Measurements from ENCODE around the gene TEX11. TPM values are rescaled to one million over a fixed set of nuclear protein-coding genes. Genes with fewer than 3 reads are reported as not detected.

Gene TEX11
- total and polyA plus RNA-seq, 2 experiments from 2014 or later: 0.60 to 1.0 TPM

GRCh38 chrX:70500826-70501225 lies 407.7 kb downstream of the TEX11 start:
- H3K79me2 ChIP-seq (replicated peaks; ENCODE audit: insufficient read depth): no peaks in the 10 kb centered on the region
- H3K27me3 Mint-ChIP-seq (ENCODE audit: insufficient read depth, low read depth, poor library complexity): no peaks in the 10 kb centered on the region
- no peaks in the 10 kb centered on the region for H3K27me3 ChIP-seq (ENCODE audit: insufficient read depth)
- no peak overlapping the region for H3K4me3 ChIP-seq
- no peak overlapping the region for H3K27ac Mint-ChIP-seq
- H3K4me1 ChIP-seq (ENCODE audit: insufficient read depth): no peaks in the 10 kb centered on the region
- H3K4me1 Mint-ChIP-seq: peaks cover 8% of the 10 kb centered on the region; the same call in 2 of the 3 replicates
- no peak overlapping the region for H2AFZ ChIP-seq
- H4K20me1 ChIP-seq (replicated peaks; ENCODE audit: insufficient read depth): no peaks in the 10 kb centered on the region
- H3F3A ChIP-seq (replicated peaks; ENCODE audit: low read depth): no peaks in the 10 kb centered on the region
- no peaks in the 10 kb centered on the region; the same call in 1 of the 2 replicates for H3K36me3 ChIP-seq (ENCODE audit: insufficient read depth)
- DNase-seq (ENCODE audit: low spot score) (no peak), ATAC-seq (no peak)
- H3K4me3 Mint-ChIP-seq: no peak overlapping the region
- no peaks in the 10 kb centered on the region for H3K9me3 Mint-ChIP-seq
- H3K4me2 ChIP-seq: no peak overlapping the region
- peaks cover 73% of the 10 kb centered on the region for H3K36me3 Mint-ChIP-seq (ENCODE audit: low read depth)
- TF ChIP-seq ZNF114 (CRISPR knock-in tag; IDR thresholded peaks at IDR 0.05) (no peak), CTCF (conservative IDR thresholded peaks at IDR 0.05; ENCODE audit: low read depth in 2 of 2) (no peak), JUNB (IDR thresholded peaks at IDR 0.05; ENCODE audit: unreplicated experiment) (no peak), ZNF331 (CRISPR knock-in tag; IDR thresholded peaks at IDR 0.05; ENCODE audit: low read depth) (no peak), REST (IDR thresholded peaks at IDR 0.05; ENCODE audit: unreplicated experiment) (no peak), ZNF462 (CRISPR knock-in tag; IDR thresholded peaks at IDR 0.05) (no peak)
- H3K27ac ChIP-seq (ENCODE audit: low read depth): no peak overlapping the region
- no peaks in the 10 kb centered on the region for H3K9me2 ChIP-seq (ENCODE audit: insufficient read depth)
